ENCODE results near the gene MMGT1. TPM values are rescaled to one million over a fixed set of nuclear protein-coding genes. Genes with fewer than 3 reads are reported as not detected.

MMGT1 gene
- total RNA-seq, 2 donors from 2014 or later: 17.5 to 19.2 TPM

DNA sequence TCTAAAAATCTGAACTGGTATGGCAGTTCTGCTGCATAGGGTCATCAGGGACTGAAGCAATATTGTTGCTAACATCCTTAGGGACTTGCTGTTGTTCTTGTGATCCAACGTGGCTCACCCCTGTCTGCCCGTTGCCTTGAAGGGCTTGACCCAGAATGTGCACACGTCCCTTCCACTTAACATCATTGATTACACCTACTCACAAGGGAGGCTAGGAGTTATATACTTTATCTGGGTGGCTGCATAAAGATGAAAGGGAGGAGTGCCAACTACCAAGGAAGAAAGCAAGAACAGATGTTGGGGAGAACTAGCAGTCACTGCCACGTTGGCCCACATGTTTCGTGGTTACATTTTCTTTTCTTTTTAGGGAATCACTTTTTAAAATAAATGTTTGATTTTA, 45.4 kb upstream of the MMGT1 start:
- H3K36me3 Mint-ChIP-seq (ENCODE audit: low read depth): peaks cover 24% of the 10 kb centered on the region
- no peak for DNase-seq
- TF ChIP-seq, protein P1, sequence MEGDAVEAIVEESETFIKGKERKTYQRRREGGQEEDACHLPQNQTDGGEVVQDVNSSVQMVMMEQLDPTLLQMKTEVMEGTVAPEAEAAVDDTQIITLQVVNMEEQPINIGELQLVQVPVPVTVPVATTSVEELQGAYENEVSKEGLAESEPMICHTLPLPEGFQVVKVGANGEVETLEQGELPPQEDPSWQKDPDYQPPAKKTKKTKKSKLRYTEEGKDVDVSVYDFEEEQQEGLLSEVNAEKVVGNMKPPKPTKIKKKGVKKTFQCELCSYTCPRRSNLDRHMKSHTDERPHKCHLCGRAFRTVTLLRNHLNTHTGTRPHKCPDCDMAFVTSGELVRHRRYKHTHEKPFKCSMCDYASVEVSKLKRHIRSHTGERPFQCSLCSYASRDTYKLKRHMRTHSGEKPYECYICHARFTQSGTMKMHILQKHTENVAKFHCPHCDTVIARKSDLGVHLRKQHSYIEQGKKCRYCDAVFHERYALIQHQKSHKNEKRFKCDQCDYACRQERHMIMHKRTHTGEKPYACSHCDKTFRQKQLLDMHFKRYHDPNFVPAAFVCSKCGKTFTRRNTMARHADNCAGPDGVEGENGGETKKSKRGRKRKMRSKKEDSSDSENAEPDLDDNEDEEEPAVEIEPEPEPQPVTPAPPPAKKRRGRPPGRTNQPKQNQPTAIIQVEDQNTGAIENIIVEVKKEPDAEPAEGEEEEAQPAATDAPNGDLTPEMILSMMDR (conservative IDR thresholded peaks at IDR 0.05): no peak
- Histone ChIP-seq H3K27me3 (ENCODE audit: control insufficient read depth, insufficient read depth, low read length, poor library complexity, severe bottlenecking) (no peaks in the 10 kb centered on the region), H3K36me3 (ENCODE audit: control insufficient read depth, insufficient read depth, low read length) (peaks cover 7% of the 10 kb centered on the region), H3K9ac (ENCODE audit: extremely low read depth, low read length, poor library complexity, severe bottlenecking) (no peak overlapping the region), H3K9me3 (ENCODE audit: control insufficient read depth, low read length) (no peaks in the 10 kb centered on the region), H3K4me3 (ENCODE audit: low read length) (no peak overlapping the region), H3K27ac (ENCODE audit: low read depth, low read length) (no peak overlapping the region), H3K4me1 (ENCODE audit: control insufficient read depth, insufficient read depth, low read length) (no peaks in the 10 kb centered on the region)
- H3K27me3 Mint-ChIP-seq (ENCODE audit: insufficient read depth): no peaks in the 10 kb centered on the region
- H3K9me3 Mint-ChIP-seq: peaks cover 34% of the 10 kb centered on the region
- H3K27ac Mint-ChIP-seq: no peak overlapping the region
- no peaks in the 10 kb centered on the region for H3K4me1 Mint-ChIP-seq
- WGBS, 2 experiments (ENCODE audit: insufficient coverage in 1 of 2, insufficient read length in 1 of 2): 96% methylated on average over 5 of the region's 5 CpGs; no CpG with 5 or more reads in 1 of the 2 experiments
- H3K4me3 Mint-ChIP-seq: no peak overlapping the region

DNA sequence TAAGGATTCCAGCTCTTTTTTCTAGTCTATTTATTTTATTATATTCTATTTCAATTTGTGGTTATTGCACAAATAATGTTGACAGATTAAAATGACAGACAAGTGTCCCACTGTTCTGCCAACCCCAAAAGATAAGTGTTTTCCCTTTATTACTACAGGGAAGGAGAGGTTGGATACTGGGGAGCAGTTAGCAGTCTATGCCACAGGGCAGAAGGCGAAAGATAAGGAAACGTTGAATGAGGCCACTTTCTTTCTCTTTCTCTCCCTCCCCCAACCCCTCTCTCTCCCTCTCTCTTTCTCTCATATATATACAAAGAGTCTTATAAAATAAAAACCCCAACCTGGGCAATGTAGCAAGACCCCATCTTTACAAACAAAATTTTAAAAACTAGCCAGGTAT, 43.1 kb upstream of the MMGT1 start:
- no peak overlapping the region for H3K27ac Mint-ChIP-seq
- H3K4me3 Mint-ChIP-seq: no peak overlapping the region
- peaks cover 15% of the 10 kb centered on the region for H3K36me3 ChIP-seq (ENCODE audit: control insufficient read depth, insufficient read depth, low read length)
- DNase-seq: no peak
- no peaks in the 10 kb centered on the region for H3K27me3 ChIP-seq (ENCODE audit: control insufficient read depth, insufficient read depth, low read length, poor library complexity, severe bottlenecking)
- no peaks in the 10 kb centered on the region for H3K27me3 Mint-ChIP-seq (ENCODE audit: insufficient read depth)
- TF ChIP-seq, protein P1 (conservative IDR thresholded peaks at IDR 0.05): no peak
- peaks cover 47% of the 10 kb centered on the region for H3K9me3 Mint-ChIP-seq
- no peaks in the 10 kb centered on the region for H3K4me1 Mint-ChIP-seq
- peaks cover 22% of the 10 kb centered on the region for H3K36me3 Mint-ChIP-seq (ENCODE audit: low read depth)
- no peak overlapping the region for H3K4me3 ChIP-seq (ENCODE audit: low read length)
- no peak overlapping the region for H3K27ac ChIP-seq (ENCODE audit: low read depth, low read length)
- H3K9me3 ChIP-seq (ENCODE audit: control insufficient read depth, low read length): no peaks in the 10 kb centered on the region
- WGBS, 2 experiments (ENCODE audit: insufficient coverage in 1 of 2, insufficient read length in 1 of 2): 90% methylated on average over 2 of the region's 2 CpGs; no CpG with 5 or more reads in 1 of the 2 experiments
- H3K4me1 ChIP-seq (ENCODE audit: control insufficient read depth, insufficient read depth, low read length): no peaks in the 10 kb centered on the region
- H3K9ac ChIP-seq (ENCODE audit: extremely low read depth, low read length, poor library complexity, severe bottlenecking): no peak overlapping the region

DNA sequence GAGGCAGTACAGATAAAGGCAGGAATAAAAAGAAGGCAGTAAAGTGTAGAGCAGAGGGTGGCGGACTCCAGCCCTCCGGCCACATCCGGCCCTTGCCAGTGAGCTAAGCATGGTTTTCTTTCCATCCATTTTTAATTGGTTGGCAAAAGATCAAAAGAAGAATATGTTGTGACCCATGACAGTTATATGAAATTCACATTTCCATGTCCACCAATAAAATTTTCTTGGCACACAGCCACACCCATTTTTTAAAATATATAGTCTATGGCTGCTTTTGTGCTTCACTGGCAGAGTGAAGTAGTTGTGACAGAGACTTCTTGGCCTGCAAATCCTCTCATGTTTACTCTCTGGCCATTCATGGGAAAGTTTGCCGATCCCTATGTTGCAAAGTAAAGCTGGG, 41.2 kb upstream of the MMGT1 start:
- TF ChIP-seq, protein P1 (conservative IDR thresholded peaks at IDR 0.05): no peak
- no peak overlapping the region for H3K27ac Mint-ChIP-seq
- no peak for DNase-seq

More for the DNA sequence above, 41.2 kb upstream of the MMGT1 start:
- no peaks in the 10 kb centered on the region for H3K27me3 ChIP-seq (ENCODE audit: control insufficient read depth, insufficient read depth, low read length, poor library complexity, severe bottlenecking)
- no peak overlapping the region for H3K4me3 Mint-ChIP-seq
- no peaks in the 10 kb centered on the region for H3K9me3 ChIP-seq (ENCODE audit: control insufficient read depth, low read length)
- H3K4me1 ChIP-seq (ENCODE audit: control insufficient read depth, insufficient read depth, low read length): no peaks in the 10 kb centered on the region
- 100% methylated on average over 2 of the region's 4 CpGs; no CpG with 5 or more reads in 1 of the 2 experiments for WGBS, 2 experiments (ENCODE audit: insufficient coverage in 1 of 2, insufficient read length in 1 of 2)
- H3K36me3 ChIP-seq (ENCODE audit: control insufficient read depth, insufficient read depth, low read length): peaks cover 14% of the 10 kb centered on the region
- no peaks in the 10 kb centered on the region for H3K4me1 Mint-ChIP-seq
- no peak overlapping the region for H3K9ac ChIP-seq (ENCODE audit: extremely low read depth, low read length, poor library complexity, severe bottlenecking)
- H3K27me3 Mint-ChIP-seq (ENCODE audit: insufficient read depth): no peaks in the 10 kb centered on the region
- peaks cover 20% of the 10 kb centered on the region for H3K36me3 Mint-ChIP-seq (ENCODE audit: low read depth)
- peaks cover 46% of the 10 kb centered on the region for H3K9me3 Mint-ChIP-seq
- no peak overlapping the region for H3K27ac ChIP-seq (ENCODE audit: low read depth, low read length)
- no peak overlapping the region for H3K4me3 ChIP-seq (ENCODE audit: low read length)
